ENCODE measurements around the gene EEA1. TPM values are rescaled to one million over a fixed set of nuclear protein-coding genes. Genes with fewer than 3 reads are reported as not detected.

Gene EEA1
- total and polyA plus RNA-seq, 2 of the 8 experiments (the other 6 are each of a cell fraction or from before 2014, with no cell fraction given), result 1.0 to 18.8 TPM

DNA sequence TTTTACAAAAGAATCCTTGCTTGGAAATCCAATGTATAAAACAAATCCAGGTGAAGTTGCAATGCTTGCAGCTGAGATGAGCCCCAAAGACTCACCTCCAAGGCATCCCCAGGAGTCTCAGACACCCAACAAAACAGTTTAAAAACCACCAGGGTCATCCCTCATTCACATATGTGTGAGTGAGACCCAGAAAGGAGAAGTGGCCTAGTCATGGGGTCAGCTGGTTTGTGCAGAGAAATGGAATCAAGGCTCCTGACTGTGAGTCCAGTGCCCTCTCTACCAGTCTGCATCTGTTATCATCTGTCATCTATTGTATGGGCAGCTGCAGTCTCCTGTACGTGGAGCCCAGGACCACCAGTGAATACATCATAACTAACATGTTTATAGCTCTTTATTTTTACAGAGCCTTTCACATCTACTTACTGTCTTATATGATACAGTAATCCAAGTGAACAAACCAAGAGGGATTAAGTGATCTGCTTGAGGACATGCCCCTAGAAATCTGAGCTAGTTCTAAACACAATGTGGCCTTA is 199.3 kb downstream of the EEA1 start:
- CTCF ChIA-PET (ENCODE audit: partially characterized antibody), result interaction anchor here (1.1 to 1.9 kb wide), 2 partner anchors 12 to 15 kb away, joined by 3 to 8 read pairs; no protein-coding TSS in a partner anchor
- H4K91ac ChIP-seq (replicated peaks; ENCODE audit: insufficient read length, low read length), result no peak overlapping the region
- TF ChIP-seq CBX5 (IDR thresholded peaks at IDR 0.05; ENCODE audit: low read depth, low read length) (no peak), SP1 (IDR thresholded peaks at IDR 0.05; ENCODE audit: low read depth, low read length) (no peak)
- no peak overlapping the region for H3K4me2 ChIP-seq (ENCODE audit: insufficient read depth in 1 of 2, low read depth in 2 of 2, low read length in 2 of 2)
- no peak overlapping the region for H2BK12ac ChIP-seq (ENCODE audit: low read depth, low read length)
- H3K14ac ChIP-seq (ENCODE audit: insufficient read length), result no peak overlapping the region
- H2BK15ac ChIP-seq (ENCODE audit: low read length), result no peak overlapping the region
- no peak overlapping the region for H2BK5ac ChIP-seq (ENCODE audit: low read depth, low read length)
- no peak overlapping the region for H2AK5ac ChIP-seq (ENCODE audit: low read depth, low read length)
- peaks cover 0 to 1% of the 10 kb centered on the region in 2 experiments; a peak in 1 of 4 replicates for H3K9me3 ChIP-seq (ENCODE audit: insufficient read depth in 2 of 2, low read depth in 1 of 2, low read length in 1 of 2)
- H2BK20ac ChIP-seq (ENCODE audit: low read length), result no peak overlapping the region
- no peaks in the 10 kb centered on the region for H4K20me1 ChIP-seq (replicated peaks in 1 of 2; ENCODE audit: control insufficient read depth in 1 of 2, insufficient read depth in 2 of 2, low read length in 2 of 2)
- no peaks in the 10 kb centered on the region for H3K27me3 ChIP-seq (replicated peaks in 1 of 4; ENCODE audit: control insufficient read depth in 3 of 4, extremely low read depth in 1 of 4, insufficient read depth in 3 of 4, low read length in 3 of 4)
- no peak overlapping the region for H3K9ac ChIP-seq (replicated peaks in 1 of 4; ENCODE audit: extremely low read depth in 1 of 4, low read depth in 3 of 4, low read length in 3 of 4)
- no peak overlapping the region for H4K8ac ChIP-seq (ENCODE audit: extremely low read depth, insufficient read depth, low read length)
- DNase-seq (ENCODE audit: low read depth in 1 of 2, low spot score in 2 of 2) (no peak), FAIRE-seq (no peak)
- no peak overlapping the region for H3K23ac ChIP-seq (ENCODE audit: insufficient read length)
- no peak overlapping the region for H3K18ac ChIP-seq (ENCODE audit: extremely low read depth, low read length)
- no peak overlapping the region for H3K4ac ChIP-seq (replicated peaks; ENCODE audit: insufficient read length, low read depth, low read length)
- H2AFZ ChIP-seq (ENCODE audit: low read length), result no peak overlapping the region
- POLR2A ChIA-PET (ENCODE audit: partially characterized antibody), result no interaction called here
- no peaks in the 10 kb centered on the region for H3K4me1 ChIP-seq (replicated peaks in 1 of 4; ENCODE audit: control insufficient read depth in 3 of 4, insufficient read depth in 4 of 4, low read length in 3 of 4)
- no peak overlapping the region for H3K27ac ChIP-seq (ENCODE audit: low read depth, low read length)
- no peaks in the 10 kb centered on the region for H3K79me2 ChIP-seq (ENCODE audit: control insufficient read depth in 1 of 2, insufficient read depth in 2 of 2, low read length in 2 of 2)
- 94% methylated on average over 1 of the region's 1 CpG; no CpG with 5 or more reads in 1 of the 2 experiments for WGBS, 2 experiments (ENCODE audit: extremely low coverage in 1 of 2, insufficient coverage in 1 of 2, insufficient read length in 1 of 2, insufficient replicate concordance in 2 of 2, low coverage in 1 of 2, low lambda C conversion rate in 2 of 2, missing lambda C conversion rate in 1 of 2)
- H3K36me3 ChIP-seq (ENCODE audit: control insufficient read depth in 2 of 4, insufficient read depth in 4 of 4, low read length in 3 of 4), result no peaks in the 10 kb centered on the region
- no peaks in the 10 kb centered on the region for H3K79me1 ChIP-seq (ENCODE audit: low read depth, low read length)
- H3K56ac ChIP-seq (replicated peaks; ENCODE audit: insufficient read length, low read depth, low read length), result no peak overlapping the region
- H3K23me2 ChIP-seq (ENCODE audit: low read depth, low read length), result no peaks in the 10 kb centered on the region
- H3K4me3 ChIP-seq (ENCODE audit: extremely low read depth in 1 of 4, insufficient read depth in 2 of 4, low read depth in 3 of 4, low read length in 4 of 4), result no peak overlapping the region
- H2BK120ac ChIP-seq (replicated peaks; ENCODE audit: low read depth, low read length), result no peak overlapping the region
- H4K5ac ChIP-seq (ENCODE audit: insufficient read length, low read depth, low read length), result no peak overlapping the region

Measured in H1 (cell line).